KOPT-K1 (cell line): Measurements from ENCODE around the gene MESD.

Source experiments
- H3K27ac ChIP-seq: fragments of 200-600 bp; sonication (generic); 2 replicates; pipeline ENCODE4 v1.5.1; 2016; ENCODE audit warnings: antibody characterized with exemption, mild to moderate bottlenecking, low read depth, low read length; ENCODE audit not compliant: poor library complexity, severe bottlenecking
- H3K36me3 ChIP-seq: fragments of 200-600 bp; sonication (generic); 2 replicates; pipeline ENCODE4 v1.5.1; 2017; ENCODE audit warnings: antibody characterized with exemption, mild to moderate bottlenecking, low read length, moderate library complexity; ENCODE audit not compliant: insufficient read depth
- H3K9me3 ChIP-seq: fragments of 200-600 bp; sonication (generic); 2 replicates; pipeline ENCODE4 v1.5.1; 2017; ENCODE audit warnings: antibody characterized with exemption, low read length, mild to moderate bottlenecking; ENCODE audit not compliant: insufficient read depth, poor library complexity, severe bottlenecking

Gene MESD

GRCh38 chr15:80988148-80988796 is 1.3 kb downstream of the MESD start:
- Histone ChIP-seq H3K36me3 (peaks cover 22% of the 10 kb centered on the region), H3K27ac (peak overlapping the region; percentile 76), H3K9me3 (no peaks in the 10 kb centered on the region)

DNA sequence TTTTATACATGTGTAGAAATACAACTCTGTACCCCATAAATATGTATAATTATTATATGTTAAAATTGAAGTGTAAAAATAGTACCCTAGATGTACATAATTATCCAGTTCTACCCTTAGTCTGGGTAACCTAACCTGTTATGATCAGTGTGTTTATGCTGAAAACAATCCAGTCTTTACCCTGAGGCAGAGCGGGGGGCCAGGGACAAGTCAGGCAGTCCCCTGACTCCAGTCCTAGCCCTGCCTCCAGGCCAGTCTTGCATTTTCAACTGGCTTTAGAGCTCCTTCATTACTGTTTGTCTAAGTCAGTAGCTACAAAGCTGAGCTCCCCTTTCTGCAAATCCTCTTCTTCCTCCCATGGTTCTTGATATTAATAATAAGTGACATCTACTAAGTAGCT is 3.1 kb downstream of the MESD start:
- no peak overlapping the region for H3K27ac ChIP-seq
- no peaks in the 10 kb centered on the region for H3K9me3 ChIP-seq
- peaks cover 37% of the 10 kb centered on the region for H3K36me3 ChIP-seq

GRCh38 chr15:80985981-80986380 is 3.6 kb downstream of the MESD start:
- peaks cover 37% of the 10 kb centered on the region for H3K36me3 ChIP-seq
- no peak overlapping the region for H3K27ac ChIP-seq
- H3K9me3 ChIP-seq = no peaks in the 10 kb centered on the region

DNA sequence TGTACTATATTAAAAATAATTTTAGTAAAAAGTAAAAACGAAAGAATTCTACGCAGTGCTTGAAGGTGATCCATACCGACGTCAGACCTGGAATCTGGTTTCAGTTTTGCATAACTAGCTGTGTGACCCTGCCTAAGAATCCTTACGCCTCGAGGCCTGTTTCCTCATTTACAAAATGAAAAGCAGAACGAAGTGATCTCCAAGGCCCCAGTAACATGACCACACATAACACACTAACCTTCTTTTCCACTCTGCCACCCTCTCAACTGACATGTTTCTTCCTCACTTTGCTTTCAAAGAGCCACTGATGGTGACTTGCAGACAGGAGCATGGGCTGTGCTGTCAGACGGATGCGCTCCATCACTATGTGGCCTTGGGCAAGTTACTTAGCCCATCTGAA is 4.8 kb downstream of the MESD start:
- Histone ChIP-seq H3K36me3 (peaks cover 45% of the 10 kb centered on the region), H3K9me3 (no peaks in the 10 kb centered on the region), H3K27ac (no peak overlapping the region)

GRCh38 chr15:80982839-80983238 is 6.8 kb downstream of the MESD start:
- peaks cover 65% of the 10 kb centered on the region for H3K36me3 ChIP-seq
- no peaks in the 10 kb centered on the region for H3K9me3 ChIP-seq
- no peak overlapping the region for H3K27ac ChIP-seq

- H3K9me3 ChIP-seq = no peaks in the 10 kb centered on the region
- peaks cover 71% of the 10 kb centered on the region for H3K36me3 ChIP-seq
Observed at GRCh38 chr15:80982205-80982604, 7.4 kb downstream of the MESD start.

GRCh38 chr15:80979538-80980200 is 9.9 kb downstream of the MESD start:
- peaks cover 67% of the 10 kb centered on the region for H3K36me3 ChIP-seq

More at GRCh38 chr15:80982205-80982604, 7.4 kb downstream of the MESD start:
- H3K27ac ChIP-seq = no peak overlapping the region

DNA sequence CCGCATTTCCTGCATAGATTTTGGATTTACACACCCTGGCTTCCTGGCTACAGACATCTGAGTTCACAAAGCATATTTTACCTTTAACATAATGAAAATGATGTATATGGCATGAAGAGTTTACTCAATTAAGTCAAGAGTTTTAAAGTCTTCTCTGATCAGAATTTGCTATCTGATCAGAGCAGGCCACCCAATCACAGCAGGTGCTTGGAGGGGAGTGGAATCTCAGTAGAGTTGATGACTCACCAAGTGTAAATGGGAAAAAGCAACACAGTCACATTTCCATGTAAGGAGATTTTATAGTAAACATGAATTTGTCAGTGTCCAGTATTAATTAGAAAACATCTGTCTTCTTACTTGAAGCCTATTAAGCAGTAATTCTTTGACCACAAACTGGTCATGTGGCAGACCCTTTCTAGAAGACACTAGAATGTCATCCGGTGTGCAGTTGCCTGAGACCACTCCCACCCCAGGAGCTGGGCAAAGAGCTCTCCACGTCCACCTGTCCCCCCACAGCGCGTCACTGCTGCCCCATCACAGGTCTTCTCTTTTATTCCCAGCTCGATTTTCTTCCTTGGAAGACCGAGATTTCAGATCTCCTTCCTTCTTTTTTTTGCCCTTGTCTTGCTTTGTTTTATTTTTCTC is 10.8 kb downstream of the MESD start:
- Histone ChIP-seq H3K9me3 (no peaks in the 10 kb centered on the region), H3K36me3 (peaks cover 71% of the 10 kb centered on the region), H3K27ac (no peak overlapping the region)

More at GRCh38 chr15:80979538-80980200, 9.9 kb downstream of the MESD start:
- no peaks in the 10 kb centered on the region for H3K9me3 ChIP-seq
- H3K27ac ChIP-seq = no peak overlapping the region

DNA sequence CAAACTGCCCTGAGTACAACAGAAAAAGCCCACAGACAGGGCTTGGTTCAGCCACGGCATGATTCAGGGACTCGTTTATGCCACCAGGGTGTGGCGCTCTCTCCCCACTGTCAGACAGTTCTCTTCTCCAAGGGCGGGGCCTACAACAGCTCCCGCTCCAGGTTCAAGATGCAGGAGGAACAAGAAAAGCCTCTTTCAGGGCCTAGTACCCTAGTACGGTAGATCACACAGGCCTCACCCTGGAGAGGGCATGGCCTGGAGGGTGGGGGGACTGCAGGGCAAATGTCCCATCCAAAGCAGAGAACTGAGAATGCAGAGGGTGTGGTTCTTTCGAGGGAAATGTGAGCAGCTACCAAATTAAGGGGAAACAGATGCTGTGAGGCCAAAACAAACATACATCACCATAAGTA is 12.0 kb downstream of the MESD start:
- no peak overlapping the region for H3K27ac ChIP-seq
- H3K9me3 ChIP-seq = no peaks in the 10 kb centered on the region
- H3K36me3 ChIP-seq = peaks cover 67% of the 10 kb centered on the region

DNA sequence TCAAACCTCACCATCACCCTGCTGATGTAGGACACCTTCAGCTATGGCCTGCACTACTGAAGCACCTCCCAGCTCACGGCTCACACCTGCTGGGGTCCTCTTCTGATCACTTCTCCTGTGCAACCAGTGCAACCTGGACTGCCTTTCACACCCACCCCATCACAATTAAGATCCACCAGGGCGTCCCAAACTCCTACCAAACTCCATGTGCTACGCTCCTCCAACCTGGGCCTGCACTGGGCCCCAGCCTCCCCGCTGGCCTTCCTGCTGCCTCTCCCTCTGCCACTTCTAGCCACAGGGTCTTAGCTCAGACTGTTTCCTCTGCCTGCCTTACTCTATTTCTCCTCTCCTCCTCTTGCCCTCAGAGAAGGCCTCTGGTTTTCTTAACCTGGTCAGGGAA is 12.8 kb downstream of the MESD start:
- no peaks in the 10 kb centered on the region for H3K9me3 ChIP-seq
- H3K27ac ChIP-seq = no peak overlapping the region
- peaks cover 59% of the 10 kb centered on the region for H3K36me3 ChIP-seq

DNA sequence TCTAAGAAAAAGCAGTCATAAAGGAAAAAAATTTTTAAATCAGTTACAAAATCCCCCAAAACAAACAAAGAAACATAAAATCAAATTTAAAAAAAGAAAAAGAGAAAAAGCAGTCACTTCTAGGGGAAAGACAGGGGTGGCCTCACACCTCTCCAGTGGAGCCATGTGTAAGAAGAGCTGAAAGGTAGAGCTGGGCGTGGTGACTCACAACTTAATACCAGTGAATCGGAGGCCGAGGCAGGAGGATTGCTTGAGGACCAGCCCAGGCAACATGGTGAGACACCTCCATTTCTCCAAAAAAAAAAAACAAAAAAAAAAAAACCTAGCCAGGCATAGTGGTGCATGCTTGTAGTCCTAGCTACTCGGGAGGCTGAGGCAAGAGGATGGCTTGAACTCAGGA is 14.7 kb downstream of the MESD start:
- Histone ChIP-seq H3K36me3 (peaks cover 58% of the 10 kb centered on the region), H3K27ac (no peak overlapping the region), H3K9me3 (no peaks in the 10 kb centered on the region)

DNA sequence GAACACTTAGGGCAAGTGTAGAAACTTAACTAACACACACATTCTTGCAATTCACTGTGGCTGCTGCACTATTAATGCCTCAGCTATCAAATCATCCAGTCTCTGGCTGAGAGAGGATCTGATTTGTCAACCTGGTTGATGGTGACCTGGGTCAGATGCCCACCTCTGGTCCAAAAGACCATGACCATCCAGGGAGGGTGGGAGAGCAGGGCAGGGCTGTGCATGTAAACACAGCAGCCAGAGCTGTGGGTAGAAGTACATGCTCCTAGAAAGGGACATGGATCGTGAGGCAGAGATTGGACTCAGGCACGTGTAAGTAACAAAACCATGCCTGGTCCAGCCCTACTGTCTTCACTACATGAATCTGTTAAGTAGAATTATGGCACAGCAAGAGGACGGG is 17.3 kb downstream of the MESD start:
- H3K36me3 ChIP-seq = peaks cover 52% of the 10 kb centered on the region
- H3K27ac ChIP-seq = no peak overlapping the region
- no peaks in the 10 kb centered on the region for H3K9me3 ChIP-seq

DNA sequence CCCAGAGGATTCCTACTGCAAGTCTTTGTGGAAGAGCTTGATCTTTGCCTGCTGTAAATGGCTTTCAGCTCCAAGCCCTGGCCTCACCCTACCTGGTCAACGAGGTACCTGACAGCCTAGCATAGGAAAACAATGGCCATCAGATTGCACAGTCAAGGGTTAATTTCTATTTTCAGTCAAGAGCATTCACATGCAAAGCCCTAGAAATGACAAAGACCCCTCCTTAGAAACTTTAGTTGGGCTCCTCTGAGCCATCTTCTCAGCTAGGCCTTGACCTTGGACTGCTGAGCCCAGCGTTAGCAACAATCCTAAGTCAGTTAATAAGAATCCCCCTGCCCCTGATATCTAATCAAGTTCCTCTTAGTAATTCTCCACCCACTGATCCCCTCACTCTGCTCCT is 18.5 kb downstream of the MESD start:
- no peak overlapping the region for H3K27ac ChIP-seq
- peaks cover 44% of the 10 kb centered on the region for H3K36me3 ChIP-seq

GRCh38 chr15:80970658-80971057 is 19.0 kb downstream of the MESD start:
- H3K27ac ChIP-seq = no peak overlapping the region
- peaks cover 41% of the 10 kb centered on the region for H3K36me3 ChIP-seq

More for the DNA sequence above, 18.5 kb downstream of the MESD start:
- H3K9me3 ChIP-seq = no peaks in the 10 kb centered on the region

GRCh38 chr15:80970018-80970657 is 19.5 kb downstream of the MESD start:
- Histone ChIP-seq H3K36me3 (peaks cover 36% of the 10 kb centered on the region), H3K9me3 (no peaks in the 10 kb centered on the region), H3K27ac (no peak overlapping the region)

More at GRCh38 chr15:80970658-80971057, 19.0 kb downstream of the MESD start:
- H3K9me3 ChIP-seq = no peaks in the 10 kb centered on the region
